Measurements from ENCODE around the gene GFOD1.

DNA sequence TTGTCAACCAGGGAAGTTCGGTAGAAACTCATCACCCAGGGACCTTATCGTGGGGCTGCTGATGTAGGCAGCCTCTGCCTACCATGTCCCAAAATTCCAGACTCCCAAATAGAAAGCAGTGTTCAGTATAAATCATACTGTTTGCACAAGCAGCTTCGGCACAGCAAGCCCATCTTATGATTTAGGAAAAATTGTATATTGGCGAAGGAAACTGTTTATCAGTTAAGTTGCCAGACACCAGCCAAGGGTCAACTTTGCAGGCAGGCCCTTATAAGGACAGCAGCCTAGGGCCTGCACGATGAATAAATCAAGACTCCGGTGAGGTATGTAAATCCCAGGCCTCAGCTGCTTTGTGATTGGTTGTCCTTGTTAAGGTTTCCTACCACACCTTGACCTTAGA, 36.8 kb downstream of the GFOD1 start:
- TF ChIP-seq POLR2A (IDR thresholded peaks at IDR 0.05) (no peak), POLR2AphosphoS5 (IDR thresholded peaks at IDR 0.05) (peak; percentile 14)
- TF ChIP-seq, protein P1, sequence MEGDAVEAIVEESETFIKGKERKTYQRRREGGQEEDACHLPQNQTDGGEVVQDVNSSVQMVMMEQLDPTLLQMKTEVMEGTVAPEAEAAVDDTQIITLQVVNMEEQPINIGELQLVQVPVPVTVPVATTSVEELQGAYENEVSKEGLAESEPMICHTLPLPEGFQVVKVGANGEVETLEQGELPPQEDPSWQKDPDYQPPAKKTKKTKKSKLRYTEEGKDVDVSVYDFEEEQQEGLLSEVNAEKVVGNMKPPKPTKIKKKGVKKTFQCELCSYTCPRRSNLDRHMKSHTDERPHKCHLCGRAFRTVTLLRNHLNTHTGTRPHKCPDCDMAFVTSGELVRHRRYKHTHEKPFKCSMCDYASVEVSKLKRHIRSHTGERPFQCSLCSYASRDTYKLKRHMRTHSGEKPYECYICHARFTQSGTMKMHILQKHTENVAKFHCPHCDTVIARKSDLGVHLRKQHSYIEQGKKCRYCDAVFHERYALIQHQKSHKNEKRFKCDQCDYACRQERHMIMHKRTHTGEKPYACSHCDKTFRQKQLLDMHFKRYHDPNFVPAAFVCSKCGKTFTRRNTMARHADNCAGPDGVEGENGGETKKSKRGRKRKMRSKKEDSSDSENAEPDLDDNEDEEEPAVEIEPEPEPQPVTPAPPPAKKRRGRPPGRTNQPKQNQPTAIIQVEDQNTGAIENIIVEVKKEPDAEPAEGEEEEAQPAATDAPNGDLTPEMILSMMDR (IDR thresholded peaks at IDR 0.05) = no peak
